Naive thymus-derived CD4-positive, alpha-beta T cell (primary cell): ENCODE results near the gene HOXA9. TPM values are rescaled to one million over a fixed set of nuclear protein-coding genes. Genes with fewer than 3 reads are reported as not detected.

ENCODE experiments used
- ATAC-seq: fragments of 150-1000 bp; cut with Tn5 transposase; 2 replicates; pipeline ENCODE4 v1.10.0; 2021; ENCODE audit warnings: mild to moderate bottlenecking, moderate library complexity
- CTCF ChIA-PET: fragments of 350-600 bp; sonication (Branson Sonifier 250); formaldehyde crosslinking; loops from one replicate; lab custom pipeline; 2021; ENCODE audit warnings: antibody characterized with exemption; lab: Charles Lee
- POLR2A ChIA-PET: fragments of 350-600 bp; sonication (Branson Sonifier 250); formaldehyde crosslinking; loops from one replicate; lab custom pipeline; 2021; ENCODE audit warnings: antibody characterized with exemption, inconsistent platforms; lab: Charles Lee
- DNase-seq, 9 donors: peaks; one replicate each; pipeline versions ENCODE4 v3.0.0 to v3.0.0-alpha.2; 2020 to 2022; ENCODE audit warnings: mixed read lengths in 1 of 9
- H3K27ac ChIP-seq: one replicate; pipeline ENCODE4 v1.7.0; 2013; ENCODE audit warnings: mild to moderate bottlenecking, low read depth, low read length, moderate library complexity
- H3K27me3 ChIP-seq, 2 donors: one replicate each; pipeline ENCODE4 v1.7.0; 2013; ENCODE audit warnings: low read length in 2 of 2, mild to moderate bottlenecking in 2 of 2, moderate library complexity in 2 of 2; ENCODE audit not compliant: control insufficient read depth in 2 of 2, insufficient read depth in 2 of 2
- H3K36me3 ChIP-seq, 3 experiments: 1 replicate in 2 of 3; 2 replicates in 1 of 3; pipeline ENCODE4 v1.7.0; 2013; ENCODE audit warnings: low read length in 3 of 3, mild to moderate bottlenecking in 3 of 3, moderate library complexity in 1 of 3; ENCODE audit not compliant: insufficient read depth in 3 of 3, control insufficient read depth in 2 of 3
- H3K4me1 ChIP-seq, 2 donors: one replicate each; pipeline ENCODE4 v1.7.0; 2013; ENCODE audit warnings: low read length in 2 of 2, mild to moderate bottlenecking in 2 of 2, moderate library complexity in 1 of 2; ENCODE audit not compliant: control insufficient read depth in 2 of 2, insufficient read depth in 2 of 2
- H3K4me3 ChIP-seq: 2 replicates; pipeline ENCODE4 v1.7.0; 2013; ENCODE audit warnings: mild to moderate bottlenecking, low read length
- H3K9me3 ChIP-seq, 3 experiments: 1 replicate in 2 of 3; 2 replicates in 1 of 3; pipeline ENCODE4 v1.7.0; 2013; ENCODE audit warnings: low read length in 3 of 3; ENCODE audit not compliant: control insufficient read depth in 2 of 3
- H3K27ac Mint-ChIP-seq, 9 donors: one replicate each; pipeline ENCODE4 v1.8.0; 2020 to 2022; ENCODE audit warnings: mixed read lengths in 9 of 9, mild to moderate bottlenecking in 8 of 9, moderate library complexity in 5 of 9, inconsistent platforms in 2 of 9
- H3K27me3 Mint-ChIP-seq, 5 donors: one replicate each; pipeline ENCODE4 v1.8.0; 2021 to 2022; ENCODE audit warnings: mixed read lengths in 5 of 5, mild to moderate bottlenecking in 1 of 5
- H3K36me3 Mint-ChIP-seq, 5 donors: one replicate each; pipeline ENCODE4 v1.8.0; 2020 to 2022; ENCODE audit warnings: mixed read lengths in 5 of 5, mild to moderate bottlenecking in 3 of 5, inconsistent platforms in 1 of 5
- H3K4me1 Mint-ChIP-seq, 7 donors: one replicate each; pipeline ENCODE4 v1.8.0; 2020 to 2022; ENCODE audit warnings: mixed read lengths in 7 of 7, mild to moderate bottlenecking in 3 of 7, inconsistent platforms in 1 of 7
- H3K4me3 Mint-ChIP-seq, 10 donors: one replicate each; pipeline ENCODE4 v1.8.0; 2020 to 2022; ENCODE audit warnings: mild to moderate bottlenecking in 10 of 10, mixed read lengths in 10 of 10, moderate library complexity in 6 of 10, inconsistent platforms in 2 of 10
- H3K9me3 Mint-ChIP-seq, 11 donors: one replicate each; pipeline ENCODE4 v1.8.0; 2020 to 2022; ENCODE audit warnings: mixed read lengths in 11 of 11, mild to moderate bottlenecking in 4 of 11, inconsistent platforms in 1 of 11, moderate library complexity in 1 of 11
- intact Hi-C, 2 donors: fragments of 100-400 bp; cut with micrococcal nuclease; formaldehyde crosslinking; loops; one replicate each; pipeline ENCODE4 v1.15.1; 2023
- polyA plus RNA-seq, 2 donors: library from polyadenylated mRNA; unstranded; fragments of 300-500 nt; fragmentation: Illumina TruSeq; gene quantifications; one replicate each; pipeline ENCODE4 v1.2.3, GENCODE V29; 2021
- total RNA-seq, 6 experiments: library from RNA in 5 of 6; stranded (reverse) in 5 of 6; gene quantifications; 1 replicate in 5 of 6; 2 replicates in 1 of 6; pipeline ENCODE4 v1.2.3 and lab custom pipeline; 2021 to 2026

HOXA9 gene
- total RNA-seq (1 to 10 TPM in 1 of 5 experiments, under 1 TPM in 1, not detected in 3; 0.70 to 1.7 TPM), polyA plus RNA-seq (not detected), total RNA-seq (lab: John Stamatoyannopoulos, UW) (not detected)

GRCh38 chr7:27165089-27165995 is at the start of gene HOXA9:
Gene HOXA9 (minus strand): TSS chr7:27165537. CDS start chr7:27165457, 80 bp downstream.
- POLR2A ChIA-PET: interaction anchor here (1.2 kb wide), 1 partner anchor 21 kb away, joined by 4 read pairs; no protein-coding TSS in a partner anchor
- H3K4me1 Mint-ChIP-seq: peaks cover 14 to 58% (median 26%) of the 10 kb centered on the region in 7 donors

DNA sequence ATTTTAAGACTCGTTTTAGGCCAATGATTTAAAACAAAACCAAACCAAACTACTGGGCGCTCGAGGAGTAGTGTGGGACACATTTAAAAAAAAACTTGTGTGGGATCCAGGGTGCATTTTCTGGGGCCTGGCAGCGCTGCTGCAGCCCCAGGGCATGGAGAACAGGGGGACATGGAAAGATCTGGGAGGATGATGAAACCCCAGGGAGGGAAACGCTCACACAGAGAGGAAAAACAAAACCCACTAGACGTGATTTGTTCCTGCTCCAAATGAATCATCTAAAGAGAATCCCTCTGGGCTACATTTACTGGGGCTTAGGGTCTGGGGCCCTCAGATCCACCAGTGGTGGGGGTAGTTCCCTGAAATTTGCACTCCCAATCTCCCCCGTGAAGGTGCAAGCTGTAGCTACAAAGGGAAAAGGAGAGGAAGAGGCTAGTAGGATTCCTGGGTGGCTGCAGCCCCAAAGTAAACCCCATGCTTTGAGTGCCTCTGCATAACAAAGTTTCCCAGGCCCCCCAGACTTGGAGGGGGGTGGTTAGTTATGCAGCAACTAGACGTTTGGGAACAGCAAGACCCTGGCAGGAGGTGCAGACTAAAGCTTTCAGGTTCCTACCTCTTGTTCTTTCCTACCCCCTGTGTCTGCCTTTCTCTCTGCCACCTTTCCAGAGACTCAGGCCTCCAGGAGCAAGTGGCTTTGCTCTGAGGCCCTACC is 49.1 kb upstream of the HOXA9 start:
- Mint-ChIP-seq H3K27me3 (peaks cover 79 to 96% (median 86%) of the 10 kb centered on the region in 5 donors), H3K27ac (no peak overlapping the region), H3K4me3 (no peak overlapping the region), H3K36me3 (no peaks in the 10 kb centered on the region), H3K9me3 (peaks cover 0 to 1% (median 0%) of the 10 kb centered on the region in 11 donors), H3K4me1 (peaks cover 0 to 19% (median 13%) of the 10 kb centered on the region in 7 donors)
- H3K4me3 ChIP-seq: no peak overlapping the region
- no peak overlapping the region for H3K27ac ChIP-seq
- ChIA-PET POLR2A (no interaction called here), CTCF (interaction anchor here (0.6 kb wide), 1 partner anchor 18 kb away, joined by 3 read pairs; no protein-coding TSS in a partner anchor)
- H3K36me3 ChIP-seq: no peaks in the 10 kb centered on the region
- no peak for ATAC-seq
- no peaks in the 10 kb centered on the region for H3K9me3 ChIP-seq
- H3K27me3 ChIP-seq: peaks cover 14 to 45% of the 10 kb centered on the region in 2 donors
- intact Hi-C loops: loop anchor here (5.0 kb wide), 4 partner anchors 558 to 883 kb away; no protein-coding TSS in a partner anchor
- DNase-seq: no peak
- peaks cover 4 to 7% of the 10 kb centered on the region in 2 donors for H3K4me1 ChIP-seq

More at GRCh38 chr7:27165089-27165995, at the start of gene HOXA9:
- peaks cover 0 to 5% (median 5%) of the 10 kb centered on the region in 5 donors for H3K36me3 Mint-ChIP-seq
- Histone ChIP-seq H3K27me3 (peaks cover 34 to 67% of the 10 kb centered on the region in 2 donors), H3K36me3 (no peaks in the 10 kb centered on the region), H3K4me3 (no peak within 1 kb of the TSS), H3K9me3 (no peaks in the 10 kb centered on the region), H3K27ac (no peak within 1 kb of the TSS), H3K4me1 (peaks cover 14 to 45% of the 10 kb centered on the region in 2 donors)
- intact Hi-C loops: no loop called here
- peak in 3 of 9 donors; percentile 22 to 37 (median 33) for DNase-seq
- peaks cover 61 to 83% (median 65%) of the 10 kb centered on the region in 5 donors for H3K27me3 Mint-ChIP-seq
- peaks cover 0 to 22% (median 0%) of the 10 kb centered on the region in 11 donors for H3K9me3 Mint-ChIP-seq
- CTCF ChIA-PET: no interaction called here
- peak within 1 kb of the TSS; percentile 20 to 75 (median 64) for H3K4me3 Mint-ChIP-seq
- ATAC-seq: peak; percentile 44
- peak within 1 kb of the TSS; percentile 67 to 89 (median 79) for H3K27ac Mint-ChIP-seq

- Histone ChIP-seq H3K4me3 (no peak overlapping the region), H3K27me3 (peaks cover 14 to 44% of the 10 kb centered on the region in 2 donors), H3K9me3 (no peaks in the 10 kb centered on the region), H3K27ac (no peak overlapping the region), H3K4me1 (peaks cover 4 to 7% of the 10 kb centered on the region in 2 donors), H3K36me3 (no peaks in the 10 kb centered on the region)
- ChIA-PET POLR2A (no interaction called here), CTCF (no interaction called here)
- no peak for ATAC-seq
- Mint-ChIP-seq H3K27me3 (peaks cover 79 to 96% (median 87%) of the 10 kb centered on the region in 5 donors), H3K36me3 (no peaks in the 10 kb centered on the region), H3K9me3 (peaks cover 0 to 1% (median 0%) of the 10 kb centered on the region in 11 donors), H3K27ac (no peak overlapping the region), H3K4me1 (peaks cover 0 to 19% (median 13%) of the 10 kb centered on the region in 7 donors), H3K4me3 (peak overlapping the region in 2 of 10 donors; percentile 26 to 40)
- intact Hi-C loops: loop anchor here (5.0 kb wide), 4 partner anchors 559 to 884 kb away; no protein-coding TSS in a partner anchor
- DNase-seq: no peak
These were observed 48.3 kb upstream of the HOXA9 start for GRCh38 chr7:27213433-27214238.

GRCh38 chr7:27212497-27213432 is 47.4 kb upstream of the HOXA9 start:
- CTCF ChIA-PET: no interaction called here
- intact Hi-C loops: loop anchor here (5.0 kb wide), 4 partner anchors 560 to 885 kb away; no protein-coding TSS in a partner anchor
- H3K27me3 ChIP-seq: peaks cover 16 to 49% of the 10 kb centered on the region in 2 donors

GRCh38 chr7:27211764-27212204 is 46.4 kb upstream of the HOXA9 start:
- ATAC-seq (no peak), DNase-seq (no peak)
- ChIA-PET CTCF (no interaction called here), POLR2A (no interaction called here)
- Mint-ChIP-seq H3K9me3 (peaks cover 0 to 1% (median 0%) of the 10 kb centered on the region in 11 donors), H3K36me3 (no peaks in the 10 kb centered on the region), H3K27me3 (peaks cover 77 to 95% (median 89%) of the 10 kb centered on the region in 5 donors), H3K4me1 (peaks cover 0 to 19% (median 13%) of the 10 kb centered on the region in 7 donors), H3K4me3 (no peak overlapping the region), H3K27ac (no peak overlapping the region)
- peaks cover 16 to 54% of the 10 kb centered on the region in 2 donors for H3K27me3 ChIP-seq
- intact Hi-C loops: loop anchor here (5.0 kb wide), 4 partner anchors 561 to 886 kb away; no protein-coding TSS in a partner anchor
- no peak overlapping the region for H3K27ac ChIP-seq
- no peaks in the 10 kb centered on the region for H3K36me3 ChIP-seq
- no peaks in the 10 kb centered on the region for H3K9me3 ChIP-seq
- no peak overlapping the region for H3K4me3 ChIP-seq
- peaks cover 4 to 7% of the 10 kb centered on the region in 2 donors for H3K4me1 ChIP-seq

More at GRCh38 chr7:27212497-27213432, 47.4 kb upstream of the HOXA9 start:
- Histone ChIP-seq H3K4me1 (peaks cover 4 to 7% of the 10 kb centered on the region in 2 donors), H3K36me3 (no peaks in the 10 kb centered on the region), H3K4me3 (no peak overlapping the region), H3K27ac (no peak overlapping the region), H3K9me3 (no peaks in the 10 kb centered on the region)
- Mint-ChIP-seq H3K27ac (no peak overlapping the region), H3K36me3 (no peaks in the 10 kb centered on the region), H3K9me3 (peaks cover 0 to 1% (median 0%) of the 10 kb centered on the region in 11 donors), H3K27me3 (peaks cover 77 to 94% (median 88%) of the 10 kb centered on the region in 5 donors), H3K4me3 (peak overlapping the region in 6 of 10 donors; percentile 3 to 46 (median 15)), H3K4me1 (peaks cover 0 to 19% (median 13%) of the 10 kb centered on the region in 7 donors)
- POLR2A ChIA-PET: no interaction called here
- no peak for ATAC-seq
- DNase-seq: no peak
